Gastroesophageal sphincter (tissue), 4 donors: ENCODE data around the gene OR8U1. TPM values are rescaled to one million over a fixed set of nuclear protein-coding genes. Genes with fewer than 3 reads are reported as not detected.

Experiments used
- ATAC-seq: fragments of 150-250 bp; one replicate; pipeline ENCODE4 v1.9.1; 2016; ENCODE audit warnings: mild to moderate bottlenecking, moderate library complexity
- H3K27ac ChIP-seq, 4 donors: fragments of 200-600 bp; sonication (generic) in 3 of 4; 1 replicate in 3 of 4; 2 replicates in 1 of 4; pipeline ENCODE4 v1.5.1; 2016 to 2019
- H3K27me3 ChIP-seq: fragments of 200-600 bp; sonication (generic); one replicate; pipeline ENCODE4 v1.5.1; 2019
- H3K36me3 ChIP-seq, 2 donors: fragments of 200-600 bp; sonication (generic); one replicate each; pipeline ENCODE4 v1.5.1; 2019; ENCODE audit warnings: control low read depth in 1 of 2
- H3K4me1 ChIP-seq, 3 donors: fragments of 200-600 bp; sonication (generic); 1 replicate in 2 of 3; 2 replicates in 1 of 3; pipeline ENCODE4 v1.5.1; 2016 to 2019; ENCODE audit warnings: control low read depth in 2 of 3
- H3K4me3 ChIP-seq, 2 donors: fragments of 200-600 bp; sonication (generic); one replicate each; pipeline ENCODE4 v1.5.1; 2019; ENCODE audit warnings: mild to moderate bottlenecking in 1 of 2, moderate library complexity in 1 of 2
- H3K9me3 ChIP-seq, 3 donors: fragments of 200-600 bp; sonication (generic); one replicate each; pipeline ENCODE4 v1.5.1; 2017 to 2019; ENCODE audit warnings: control low read depth in 2 of 3
- EP300 ChIP-seq: sonication (generic); formaldehyde crosslinking; IDR thresholded peaks from one replicate; pipeline ENCODE4 v1.6.1; 2017; ENCODE audit warnings: antibody characterized with exemption, mild to moderate bottlenecking
- POLR2A ChIP-seq, 2 donors: fragments of 450-650 bp; IDR thresholded peaks; one replicate each; pipeline ENCODE4 v1.6.1; 2017; ENCODE audit warnings: antibody characterized with exemption in 2 of 2, mild to moderate bottlenecking in 2 of 2, moderate library complexity in 1 of 2
- POLR2AphosphoS5 ChIP-seq: sonication (generic); formaldehyde crosslinking; IDR thresholded peaks from one replicate; pipeline ENCODE4 v1.6.1; 2017; ENCODE audit warnings: antibody characterized with exemption
- WGBS, 2 donors: methylation state at CpG; one replicate each; pipeline ENCODE4 v1.1.5; 2018; ENCODE audit warnings: low coverage in 1 of 2; 5-methylcytosine and 5-hydroxymethylcytosine counted together
- total RNA-seq, 4 donors: library from RNA; depleted of rRNA; stranded (reverse); fragments of >200 nt; gene quantifications; one replicate each; pipeline ENCODE4 v1.1.0, GENCODE V29; 2016
- TF ChIP-seq, protein P1 (sequence below), 4 experiments: fragments of 200-600 bp in 2 of 4; fragments of 450-650 bp in 2 of 4; sonication (generic) in 1 of 4; IDR thresholded peaks; one replicate each; pipeline ENCODE4 v1.5.1; 2017 to 2019; ENCODE audit warnings: antibody characterized with exemption in 4 of 4, mild to moderate bottlenecking in 2 of 4, moderate library complexity in 2 of 4

OR8U1 gene
- not detected for total RNA-seq

DNA sequence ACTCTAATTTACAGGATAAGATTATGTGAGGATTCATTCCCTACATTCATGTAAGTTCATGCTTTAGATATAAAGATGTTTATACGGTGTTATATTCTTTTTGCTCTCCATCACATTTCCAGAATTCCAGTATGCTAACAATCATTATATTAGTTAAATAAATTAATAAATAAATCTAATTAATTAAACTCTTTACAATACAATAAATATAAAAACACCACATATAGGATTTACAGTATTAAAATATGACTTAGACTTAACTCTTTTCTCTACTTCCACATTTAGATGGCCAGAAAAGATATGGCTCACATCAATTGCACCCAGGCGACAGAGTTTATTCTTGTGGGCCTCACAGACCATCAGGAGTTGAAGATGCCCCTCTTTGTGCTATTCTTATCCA, at the start of gene OR8U1:
Gene OR8U1, plus strand, starts transcription at position 301 of the 400 bp plus-strand sequence. Its CDS starts 0 bp downstream, at position 301.
- TF ChIP-seq POLR2A (IDR thresholded peaks at IDR 0.05) = no peak
- no peak for TF ChIP-seq EP300
- TF ChIP-seq, protein P1, sequence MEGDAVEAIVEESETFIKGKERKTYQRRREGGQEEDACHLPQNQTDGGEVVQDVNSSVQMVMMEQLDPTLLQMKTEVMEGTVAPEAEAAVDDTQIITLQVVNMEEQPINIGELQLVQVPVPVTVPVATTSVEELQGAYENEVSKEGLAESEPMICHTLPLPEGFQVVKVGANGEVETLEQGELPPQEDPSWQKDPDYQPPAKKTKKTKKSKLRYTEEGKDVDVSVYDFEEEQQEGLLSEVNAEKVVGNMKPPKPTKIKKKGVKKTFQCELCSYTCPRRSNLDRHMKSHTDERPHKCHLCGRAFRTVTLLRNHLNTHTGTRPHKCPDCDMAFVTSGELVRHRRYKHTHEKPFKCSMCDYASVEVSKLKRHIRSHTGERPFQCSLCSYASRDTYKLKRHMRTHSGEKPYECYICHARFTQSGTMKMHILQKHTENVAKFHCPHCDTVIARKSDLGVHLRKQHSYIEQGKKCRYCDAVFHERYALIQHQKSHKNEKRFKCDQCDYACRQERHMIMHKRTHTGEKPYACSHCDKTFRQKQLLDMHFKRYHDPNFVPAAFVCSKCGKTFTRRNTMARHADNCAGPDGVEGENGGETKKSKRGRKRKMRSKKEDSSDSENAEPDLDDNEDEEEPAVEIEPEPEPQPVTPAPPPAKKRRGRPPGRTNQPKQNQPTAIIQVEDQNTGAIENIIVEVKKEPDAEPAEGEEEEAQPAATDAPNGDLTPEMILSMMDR (IDR thresholded peaks at IDR 0.05) = no peak
- TF ChIP-seq POLR2AphosphoS5 = no peak
- H3K4me3 ChIP-seq = no peak within 1 kb of the TSS
- ATAC-seq = no peak
- H3K9me3 ChIP-seq = no peaks in the 10 kb centered on the region
- WGBS, 2 donors = 63 to 69% methylated on average over 2 of the region's 2 CpGs
- H3K27me3 ChIP-seq = no peaks in the 10 kb centered on the region
- no peak within 1 kb of the TSS for H3K27ac ChIP-seq
- no peaks in the 10 kb centered on the region for H3K4me1 ChIP-seq
- no peaks in the 10 kb centered on the region for H3K36me3 ChIP-seq

DNA sequence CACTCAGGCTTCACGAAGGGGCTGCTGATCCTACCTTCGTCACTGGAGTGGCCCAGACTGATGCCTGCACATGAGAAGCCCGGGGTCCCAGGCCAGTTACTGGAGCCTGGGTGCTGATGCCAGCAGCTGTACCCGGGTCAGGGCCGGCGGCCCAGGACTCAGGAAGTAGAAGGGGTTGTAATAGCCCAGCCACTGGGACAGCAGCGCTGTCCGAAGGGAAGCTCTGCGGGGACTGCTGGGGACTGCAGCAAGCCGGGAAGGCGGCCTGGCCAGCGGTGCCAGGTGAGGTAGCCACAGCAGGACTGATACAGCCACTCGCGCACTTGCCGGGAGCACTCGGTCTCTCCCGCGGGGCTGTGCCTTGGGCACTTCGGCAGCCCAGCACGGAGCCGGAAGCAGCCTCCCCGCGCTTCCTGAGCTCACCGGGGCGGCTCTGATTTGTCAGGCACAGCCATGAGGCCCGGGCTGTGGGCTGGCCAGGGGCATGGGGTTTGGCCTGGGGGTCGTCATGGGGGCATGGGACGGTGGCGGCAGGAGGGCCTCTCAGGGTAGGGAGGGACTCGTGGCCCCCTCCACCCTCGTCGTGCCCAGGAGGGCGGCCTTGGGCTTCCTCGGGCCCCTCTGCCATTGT, 43.4 kb upstream of the OR8U1 start:
- Histone ChIP-seq H3K27me3 (no peaks in the 10 kb centered on the region), H3K27ac (no peak overlapping the region), H3K9me3 (peaks cover 0 to 5% (median 0%) of the 10 kb centered on the region in 3 donors), H3K4me3 (no peak overlapping the region), H3K36me3 (no peaks in the 10 kb centered on the region), H3K4me1 (no peaks in the 10 kb centered on the region)
- WGBS, 2 donors = 60 to 80% methylated on average over 1 to 3 of the region's 34 CpGs
- TF ChIP-seq POLR2AphosphoS5 (no peak), POLR2A (IDR thresholded peaks at IDR 0.05) (no peak), EP300 (no peak)
- TF ChIP-seq, protein P1 (IDR thresholded peaks at IDR 0.05) = no peak
- no peak for ATAC-seq

DNA sequence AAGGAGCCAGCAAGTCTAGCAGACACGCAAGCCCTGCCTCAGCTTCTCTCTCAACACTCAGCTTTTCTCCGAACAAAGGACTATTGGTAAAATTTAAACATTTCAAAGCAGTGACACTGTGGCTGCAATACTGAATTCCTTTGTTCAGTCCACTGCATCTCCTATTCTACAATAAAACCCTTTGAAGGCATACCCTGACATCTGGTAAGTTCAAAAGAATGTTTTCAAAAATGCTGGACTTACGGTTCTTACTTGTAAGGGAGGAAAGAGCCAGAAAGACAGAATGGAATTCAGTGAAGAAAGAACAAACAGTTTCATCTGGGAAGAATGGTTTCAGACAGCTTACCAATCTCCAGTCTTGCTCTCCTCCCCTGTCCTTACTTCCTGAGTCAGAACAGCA, 42.3 kb upstream of the OR8U1 start:
- 75% methylated on average over 3 of the region's 3 CpGs for WGBS, 2 donors
- no peak for ATAC-seq
- TF ChIP-seq, protein P1 (IDR thresholded peaks at IDR 0.05) = no peak
- TF ChIP-seq POLR2A (IDR thresholded peaks at IDR 0.05) = no peak
- no peak for TF ChIP-seq EP300
- no peak for TF ChIP-seq POLR2AphosphoS5

DNA sequence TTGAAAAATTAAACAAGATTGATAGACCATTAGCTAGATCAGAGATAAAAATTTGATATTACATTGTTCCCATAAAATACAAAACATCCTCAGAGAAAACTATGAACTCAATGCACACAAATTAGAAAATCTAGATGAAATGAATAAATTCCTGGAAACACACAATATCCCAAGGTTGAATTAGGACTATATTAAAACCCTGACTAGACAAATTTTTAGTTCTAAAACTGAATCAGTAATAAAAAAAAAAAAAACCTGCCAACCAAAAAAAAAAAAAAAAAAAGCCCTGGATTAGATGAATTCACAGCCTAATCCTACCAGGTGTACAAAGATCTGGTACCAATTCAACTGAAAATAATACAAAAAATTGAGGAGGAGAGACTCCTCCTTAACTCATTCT, 35.1 kb upstream of the OR8U1 start:
- H3K4me1 ChIP-seq = no peaks in the 10 kb centered on the region
- H3K36me3 ChIP-seq = no peaks in the 10 kb centered on the region
- ATAC-seq = no peak
- no peak overlapping the region for H3K4me3 ChIP-seq
- H3K9me3 ChIP-seq = peaks cover 0 to 13% (median 0%) of the 10 kb centered on the region in 3 donors
- TF ChIP-seq EP300 = no peak
- TF ChIP-seq, protein P1 (IDR thresholded peaks at IDR 0.05) = no peak
- H3K27ac ChIP-seq = no peak overlapping the region
- H3K27me3 ChIP-seq = no peaks in the 10 kb centered on the region

More for the DNA sequence above, 42.3 kb upstream of the OR8U1 start:
- Histone ChIP-seq H3K9me3 (peaks cover 0 to 13% (median 0%) of the 10 kb centered on the region in 3 donors), H3K4me3 (no peak overlapping the region), H3K27me3 (no peaks in the 10 kb centered on the region), H3K27ac (no peak overlapping the region), H3K36me3 (no peaks in the 10 kb centered on the region), H3K4me1 (no peaks in the 10 kb centered on the region)

DNA sequence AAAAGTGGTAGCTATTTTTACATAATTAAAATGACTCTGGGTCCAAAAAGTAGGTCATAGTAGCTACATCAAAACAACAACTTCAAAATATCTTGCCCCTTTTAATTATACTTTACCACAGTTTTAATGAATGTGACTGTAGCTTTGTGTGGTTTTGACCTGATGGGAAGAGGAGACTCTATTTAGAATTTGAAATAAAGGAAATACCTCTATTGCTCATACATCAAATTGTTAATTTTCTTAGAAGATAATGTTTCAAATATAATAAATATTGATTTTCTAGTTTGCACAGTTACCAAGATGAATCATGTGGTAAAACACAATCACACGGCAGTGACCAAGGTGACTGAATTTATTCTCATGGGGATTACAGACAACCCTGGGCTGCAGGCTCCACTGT, 29.7 kb upstream of the OR8U1 start, which contains the start of gene OR8K1:
Gene OR8K1, plus strand, starts transcription at position 301 of the 400 bp plus-strand sequence. Its CDS starts 0 bp downstream, at position 301.
- no peak for ATAC-seq

More for the DNA sequence above, 29.7 kb upstream of the OR8U1 start, which contains the start of gene OR8K1:
- H3K27me3 ChIP-seq = no peaks in the 10 kb centered on the region
- H3K4me1 ChIP-seq = no peaks in the 10 kb centered on the region
- WGBS, 2 donors = 91 to 94% methylated on average over 1 of the region's 1 CpG
- TF ChIP-seq POLR2A (IDR thresholded peaks at IDR 0.05) = no peak
- no peaks in the 10 kb centered on the region for H3K9me3 ChIP-seq
- H3K4me3 ChIP-seq = no peak within 1 kb of the TSS
- no peaks in the 10 kb centered on the region for H3K36me3 ChIP-seq
- no peak within 1 kb of the TSS for H3K27ac ChIP-seq
